Esophagus muscularis mucosa (tissue), 4 donors: ENCODE results near the gene SYTL2.

ENCODE experiments used
- EP300 ChIP-seq: sonication (generic); formaldehyde crosslinking; IDR thresholded peaks from one replicate; pipeline ENCODE4 v1.6.1; 2017; ENCODE audit warnings: antibody characterized with exemption
- POLR2A ChIP-seq: fragments of 450-650 bp; IDR thresholded peaks from one replicate; pipeline ENCODE4 v1.6.1; 2017; ENCODE audit warnings: antibody characterized with exemption, moderate library complexity, mild to moderate bottlenecking, low read depth
- POLR2AphosphoS5 ChIP-seq, 2 donors: sonication (generic); formaldehyde crosslinking; IDR thresholded peaks; one replicate each; pipeline ENCODE4 v1.6.1; 2017; ENCODE audit warnings: antibody characterized with exemption in 2 of 2
- TF ChIP-seq, protein P1 (sequence below), 3 experiments: fragments of 200-600 bp in 2 of 3; fragments of 450-650 bp in 1 of 3; sonication (generic) in 2 of 3; IDR thresholded peaks; one replicate each; pipeline ENCODE4 v1.5.1; 2017 to 2019; ENCODE audit warnings: antibody characterized with exemption in 3 of 3, mild to moderate bottlenecking in 2 of 3, moderate library complexity in 1 of 3

GRCh38 chr11:85809191-85809590 is 1.8 kb downstream of the SYTL2 start:
- TF ChIP-seq, protein P1, sequence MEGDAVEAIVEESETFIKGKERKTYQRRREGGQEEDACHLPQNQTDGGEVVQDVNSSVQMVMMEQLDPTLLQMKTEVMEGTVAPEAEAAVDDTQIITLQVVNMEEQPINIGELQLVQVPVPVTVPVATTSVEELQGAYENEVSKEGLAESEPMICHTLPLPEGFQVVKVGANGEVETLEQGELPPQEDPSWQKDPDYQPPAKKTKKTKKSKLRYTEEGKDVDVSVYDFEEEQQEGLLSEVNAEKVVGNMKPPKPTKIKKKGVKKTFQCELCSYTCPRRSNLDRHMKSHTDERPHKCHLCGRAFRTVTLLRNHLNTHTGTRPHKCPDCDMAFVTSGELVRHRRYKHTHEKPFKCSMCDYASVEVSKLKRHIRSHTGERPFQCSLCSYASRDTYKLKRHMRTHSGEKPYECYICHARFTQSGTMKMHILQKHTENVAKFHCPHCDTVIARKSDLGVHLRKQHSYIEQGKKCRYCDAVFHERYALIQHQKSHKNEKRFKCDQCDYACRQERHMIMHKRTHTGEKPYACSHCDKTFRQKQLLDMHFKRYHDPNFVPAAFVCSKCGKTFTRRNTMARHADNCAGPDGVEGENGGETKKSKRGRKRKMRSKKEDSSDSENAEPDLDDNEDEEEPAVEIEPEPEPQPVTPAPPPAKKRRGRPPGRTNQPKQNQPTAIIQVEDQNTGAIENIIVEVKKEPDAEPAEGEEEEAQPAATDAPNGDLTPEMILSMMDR (IDR thresholded peaks at IDR 0.05) = no peak
- TF ChIP-seq EP300 (no peak), POLR2AphosphoS5 (IDR thresholded peaks at IDR 0.05) (no peak), POLR2A (no peak)
